GM18502 (cell line): ENCODE results near the gene WDR44.
A peak's percentile ranks its signal among the peaks of the same experiment; 100 is the strongest.

Source experiments
- ATAC-seq: cut with Tn5 transposase; IDR thresholded peaks from one replicate; pipeline ENCODE4 v1.9.1; 2021; ENCODE audit warnings: mild to moderate bottlenecking; ENCODE audit not compliant: unreplicated experiment, poor library complexity

WDR44 gene

DNA sequence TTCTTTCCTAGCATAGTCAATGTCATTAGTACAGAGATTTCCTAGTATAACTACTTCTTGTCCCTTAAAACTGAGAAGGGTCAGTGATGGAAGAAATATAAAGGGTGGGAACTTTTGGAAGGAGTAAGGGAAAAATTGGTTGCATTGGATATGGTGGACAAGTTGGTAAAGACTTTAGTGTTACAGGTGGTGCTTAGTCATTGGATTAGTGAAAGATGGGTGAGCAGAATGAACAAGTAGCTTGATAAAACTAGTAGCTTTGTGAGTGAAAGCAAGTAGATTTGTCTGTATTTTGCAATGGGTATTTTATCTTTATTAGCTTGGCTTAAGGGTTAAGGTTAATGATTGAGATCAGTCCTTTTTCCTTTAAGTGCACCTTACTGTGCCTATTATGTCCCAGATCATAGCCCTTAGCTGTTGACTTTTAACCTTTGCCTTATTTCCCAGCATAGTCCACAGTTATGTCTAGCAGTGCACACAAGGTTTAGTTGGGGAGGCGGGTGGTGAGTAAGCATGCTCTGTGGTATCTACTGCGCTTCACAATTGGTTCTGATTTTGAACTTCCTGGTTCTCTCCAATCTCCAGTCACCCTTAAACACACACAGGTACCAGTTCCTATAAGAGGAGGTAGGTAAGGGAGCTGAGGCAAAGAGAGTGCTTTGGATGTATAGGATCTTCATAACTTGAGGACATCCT lies 9.5 kb downstream of the WDR44 start:
- ATAC-seq = no peak

DNA sequence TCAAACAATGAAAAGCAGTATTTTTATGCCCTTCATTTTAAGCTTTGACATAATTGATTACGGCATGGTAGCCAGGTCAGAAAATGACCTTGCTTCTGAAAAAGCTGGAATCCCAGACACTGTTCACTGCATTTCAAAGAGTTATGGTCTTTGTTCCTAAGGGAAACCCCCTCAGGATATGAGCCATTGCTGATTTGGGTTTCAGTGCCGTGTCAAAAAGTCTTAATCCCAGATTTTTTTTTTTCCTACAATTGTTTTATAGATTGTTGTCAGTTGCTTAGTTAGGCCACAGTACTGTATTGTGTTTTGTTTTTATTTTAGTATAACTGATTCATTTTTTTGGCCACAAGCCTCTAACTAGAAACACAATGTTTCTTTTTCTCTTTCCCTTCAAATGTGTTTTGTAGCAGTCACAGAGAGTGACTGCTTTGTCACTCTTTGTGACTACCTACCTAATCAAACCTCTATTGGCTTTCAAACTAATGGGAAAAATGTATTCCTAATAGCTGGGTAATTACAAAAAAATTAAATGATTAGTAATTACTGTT lies 10.3 kb downstream of the WDR44 start:
- ATAC-seq = no peak

DNA sequence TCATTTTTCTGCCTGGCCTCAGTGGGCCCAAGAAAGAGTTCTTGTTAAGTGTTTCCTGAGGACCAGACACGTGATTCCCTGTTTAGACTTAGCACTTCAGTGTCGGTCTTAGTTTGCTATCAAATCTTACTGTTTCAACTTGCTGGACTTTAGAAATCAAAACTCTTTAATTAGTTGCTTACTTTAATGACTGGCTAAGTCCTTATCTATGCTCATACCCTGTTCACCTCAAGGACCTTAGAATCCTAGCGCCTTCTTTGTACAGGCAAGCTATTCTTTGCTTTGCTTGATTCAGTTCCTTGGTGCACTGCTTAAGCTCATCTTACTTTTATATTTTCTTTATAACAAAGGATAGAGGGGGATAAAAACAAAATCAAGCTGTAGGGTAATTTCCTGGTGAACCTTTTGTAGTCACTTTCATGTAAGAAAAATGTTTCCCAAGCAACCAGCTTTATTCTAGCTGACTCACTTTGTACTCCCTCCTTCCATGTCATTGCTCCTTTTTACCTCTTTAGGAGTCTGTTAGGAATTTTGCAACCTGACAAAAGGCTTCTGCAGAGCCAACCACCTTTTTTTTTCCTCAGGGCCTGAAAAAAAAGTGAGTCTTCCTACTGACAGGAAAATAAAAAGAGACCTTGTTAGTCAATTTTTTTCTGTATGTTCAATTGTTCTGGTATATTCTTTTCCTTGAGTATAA lies 14.7 kb downstream of the WDR44 start:
- ATAC-seq = no peak

DNA sequence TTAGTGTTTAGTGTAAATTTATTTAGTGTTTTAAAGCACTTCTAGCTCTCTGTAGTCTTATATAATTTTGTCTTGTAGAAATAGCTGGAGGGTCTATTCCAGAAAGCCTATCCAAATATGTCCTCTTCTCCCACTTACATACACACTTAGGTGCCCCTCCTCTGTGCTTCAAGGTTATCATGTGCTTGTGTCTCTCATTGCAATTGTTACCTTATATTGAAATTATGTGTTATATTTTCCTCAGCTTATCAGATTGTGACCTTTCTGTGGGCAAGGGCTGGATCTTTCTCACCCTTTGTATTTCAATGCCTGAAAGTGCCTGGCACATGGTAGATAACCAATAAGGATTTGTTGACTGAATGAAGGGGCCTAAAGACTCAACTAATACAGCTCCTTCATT lies 18.4 kb downstream of the WDR44 start:
- ATAC-seq = no peak

DNA sequence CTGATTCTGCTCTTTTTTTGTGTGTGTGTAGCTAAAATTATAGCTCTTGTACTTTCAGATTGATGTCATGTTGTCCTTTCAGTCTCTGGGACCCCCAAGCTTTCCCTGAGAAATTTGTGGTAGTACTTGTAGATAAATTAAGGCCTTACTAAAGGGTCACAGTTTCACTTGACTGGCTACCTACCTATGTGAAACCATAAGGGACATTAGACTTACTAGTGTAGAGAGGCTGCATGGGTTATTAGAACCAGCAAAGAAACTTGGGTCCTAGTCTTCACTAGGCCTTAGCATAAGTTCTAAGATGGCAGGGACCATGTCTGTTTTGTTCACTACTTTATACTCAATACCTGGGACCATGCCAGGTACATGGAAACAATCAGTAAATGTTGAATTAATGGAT lies 21.4 kb downstream of the WDR44 start:
- ATAC-seq = no peak

DNA sequence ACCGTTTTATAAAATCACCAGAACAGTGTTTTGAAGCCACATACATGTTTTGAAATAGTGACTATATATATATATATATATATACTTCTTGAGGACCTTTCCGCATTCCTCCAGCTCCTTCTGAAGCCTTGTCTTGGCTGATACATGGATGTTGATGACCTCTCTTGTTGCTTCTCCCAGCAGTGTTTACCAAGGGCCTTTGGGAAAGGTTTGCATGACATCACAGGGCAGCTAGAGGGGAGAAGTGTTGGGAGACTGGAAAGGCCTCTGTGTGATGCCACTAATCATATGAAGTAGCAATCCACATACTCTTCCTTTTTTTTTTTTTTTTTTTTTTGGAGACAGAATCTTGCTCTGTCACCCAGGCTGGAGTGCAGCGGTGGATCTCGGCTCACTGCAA lies 22.5 kb downstream of the WDR44 start:
- no peak for ATAC-seq

DNA sequence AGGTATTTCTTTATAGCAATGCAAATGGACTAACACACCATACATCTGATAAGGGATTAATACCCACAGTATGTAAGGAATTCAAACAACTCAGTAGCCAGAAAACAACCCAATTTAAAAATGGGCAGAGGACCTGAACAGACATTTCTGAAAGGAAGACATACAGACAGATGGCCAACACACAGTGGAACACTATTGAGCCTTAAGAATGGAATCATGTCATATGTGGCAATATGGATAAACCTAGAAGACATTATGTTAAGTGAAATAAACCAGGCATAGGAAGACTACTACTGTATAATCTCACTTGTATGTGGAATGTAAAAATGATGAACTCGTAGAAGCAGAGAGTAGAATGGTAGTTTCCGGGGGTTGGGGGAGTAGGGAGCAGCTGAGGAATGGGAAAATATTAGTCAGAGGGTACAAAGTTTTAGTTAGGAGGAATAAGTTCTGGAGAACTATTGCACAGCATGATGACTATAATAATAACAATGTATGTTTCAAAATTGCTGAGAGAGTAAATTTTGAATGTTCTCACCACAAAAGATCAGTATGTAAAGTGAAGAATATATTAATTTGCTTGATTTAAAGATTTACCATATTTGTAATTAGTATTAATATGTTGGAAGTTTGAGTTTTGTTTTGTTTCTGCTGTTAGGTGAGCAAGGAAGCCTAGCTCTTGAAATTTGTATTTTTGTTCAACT lies 25.2 kb downstream of the WDR44 start:
- ATAC-seq = no peak

DNA sequence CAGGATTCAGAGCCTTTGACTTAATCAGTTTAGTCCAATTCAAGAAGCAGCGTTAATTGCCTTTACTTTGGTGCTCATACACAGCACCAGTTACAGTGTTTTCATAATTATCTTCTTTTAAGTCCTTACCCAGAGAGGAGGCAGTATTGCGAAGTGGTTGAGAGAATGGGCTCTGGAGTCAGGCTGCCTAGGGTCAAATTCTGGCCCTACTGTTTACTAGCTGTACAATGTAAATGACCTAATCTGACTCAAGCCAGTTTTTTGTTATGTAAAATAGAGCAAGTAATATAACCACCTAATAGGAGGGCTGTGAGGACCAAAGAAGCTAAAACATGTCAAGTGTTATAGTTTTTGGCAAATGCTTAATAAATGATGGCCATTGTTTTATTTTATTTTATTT lies 27.6 kb downstream of the WDR44 start:
- no peak for ATAC-seq

DNA sequence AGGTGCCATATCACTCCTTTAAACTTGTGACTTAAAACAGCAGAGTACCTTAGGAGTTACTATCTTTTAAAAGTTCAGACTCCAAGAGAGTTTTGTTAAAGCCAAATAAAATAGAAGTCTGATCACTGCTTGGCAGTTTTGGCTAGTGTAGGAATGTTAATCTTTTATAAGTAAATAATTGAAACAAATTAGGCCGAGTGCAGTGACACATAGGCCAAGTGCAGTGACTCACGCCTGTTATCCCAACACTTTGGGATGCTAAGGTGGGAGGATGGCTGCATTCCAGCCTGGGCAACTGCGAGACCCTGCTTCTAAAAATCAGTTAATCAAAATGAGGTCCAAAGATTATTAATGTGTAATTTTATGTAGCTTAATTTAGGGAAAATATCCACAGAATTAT lies 37.2 kb downstream of the WDR44 start:
- no peak for ATAC-seq

DNA sequence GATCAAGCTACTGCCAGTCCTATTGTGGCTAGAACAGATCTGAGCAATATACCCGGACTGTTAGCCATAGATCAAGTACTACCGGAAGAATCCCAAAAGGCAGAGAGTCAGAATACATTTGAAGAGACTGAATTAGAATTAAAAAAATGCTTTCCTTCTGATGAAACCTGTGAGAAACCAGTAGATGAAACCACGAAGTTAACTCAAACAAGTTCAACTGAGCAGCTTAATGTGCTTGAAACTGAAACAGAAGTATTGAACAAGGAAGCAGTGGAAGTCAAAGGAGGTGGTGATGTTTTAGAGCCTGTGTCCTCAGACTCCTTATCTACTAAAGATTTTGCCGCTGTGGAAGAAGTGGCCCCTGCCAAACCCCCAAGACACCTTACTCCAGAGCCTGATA lies 46.8 kb downstream of the WDR44 start:
- ATAC-seq = no peak

DNA sequence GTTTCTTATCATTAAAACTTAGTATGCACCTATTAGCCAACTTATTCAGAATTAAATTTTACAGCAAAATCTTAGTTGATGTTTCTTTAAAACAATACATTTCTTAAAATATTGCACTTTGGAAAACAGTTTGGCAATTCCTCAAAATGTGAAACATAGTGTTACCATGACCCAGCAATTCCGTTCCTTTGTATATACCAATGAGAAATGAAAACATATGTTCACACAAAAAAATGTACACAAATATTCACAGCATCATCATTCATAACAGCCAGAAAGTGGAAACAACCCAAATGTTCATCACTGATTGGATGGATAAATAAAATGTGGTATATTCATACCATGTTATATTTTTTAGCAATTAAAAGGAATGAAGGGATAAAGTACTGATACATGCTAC lies 50.2 kb downstream of the WDR44 start:
- no peak for ATAC-seq

DNA sequence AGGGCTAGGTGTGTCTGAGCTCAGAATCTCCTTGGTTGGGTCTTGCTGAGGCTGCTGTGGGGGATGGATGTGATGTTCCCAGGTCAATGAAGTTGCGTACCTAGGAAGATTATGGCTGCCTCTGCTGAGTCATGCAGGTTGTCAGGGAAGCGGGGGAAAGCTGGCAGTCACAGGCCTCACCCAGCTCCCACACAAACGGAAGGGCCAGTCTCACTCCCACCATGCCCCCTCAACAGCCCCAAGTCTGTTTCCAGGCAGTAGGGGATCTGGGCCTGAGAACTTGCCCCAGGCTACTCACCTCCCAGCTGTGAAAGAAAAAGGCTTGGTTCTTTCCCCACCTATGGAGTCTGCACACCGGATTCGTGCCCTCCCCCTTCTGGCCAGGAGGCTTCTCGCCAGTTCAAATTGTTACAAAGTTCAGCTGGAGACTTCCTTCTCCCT lies 72.9 kb downstream of the WDR44 start:
- ATAC-seq = no peak

DNA sequence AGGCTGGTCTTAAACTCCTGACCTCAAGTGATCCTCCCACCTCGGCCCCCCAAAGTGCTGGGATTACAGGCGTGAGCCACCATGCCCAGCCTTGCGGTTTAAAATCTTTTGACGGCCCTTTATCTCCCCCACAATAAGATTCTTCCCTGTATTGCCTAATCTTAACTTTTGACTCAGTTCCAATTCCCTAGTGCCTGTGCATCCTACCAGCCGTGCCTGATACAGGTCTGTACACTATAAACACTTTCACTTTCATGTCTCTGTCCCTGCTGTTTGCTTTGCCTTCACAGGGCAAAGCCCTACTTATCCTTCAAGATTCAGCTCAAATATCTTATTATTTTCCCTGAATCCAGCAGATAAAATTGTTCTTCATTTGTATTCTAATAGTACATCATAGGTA lies 74.6 kb downstream of the WDR44 start:
- peak; percentile 65 for ATAC-seq

DNA sequence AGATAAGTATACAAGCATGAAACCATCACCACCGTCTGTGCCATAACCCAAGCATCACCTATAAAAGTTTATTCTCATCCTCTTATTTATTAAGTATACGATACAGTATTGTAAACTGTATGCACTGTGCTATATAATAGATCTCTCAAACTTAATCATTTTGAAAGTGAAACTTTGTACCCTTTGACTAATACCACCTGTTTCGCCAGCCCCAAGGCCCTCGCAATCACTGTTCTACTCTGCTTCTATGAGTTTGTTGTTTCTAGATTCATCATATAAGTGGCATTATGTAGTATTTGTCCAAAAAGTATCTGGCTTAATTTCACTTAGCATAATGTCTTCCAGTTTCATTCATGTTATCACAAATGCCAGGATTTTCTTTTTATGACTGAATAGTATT lies 77.7 kb downstream of the WDR44 start:
- peak; percentile 96 for ATAC-seq

DNA sequence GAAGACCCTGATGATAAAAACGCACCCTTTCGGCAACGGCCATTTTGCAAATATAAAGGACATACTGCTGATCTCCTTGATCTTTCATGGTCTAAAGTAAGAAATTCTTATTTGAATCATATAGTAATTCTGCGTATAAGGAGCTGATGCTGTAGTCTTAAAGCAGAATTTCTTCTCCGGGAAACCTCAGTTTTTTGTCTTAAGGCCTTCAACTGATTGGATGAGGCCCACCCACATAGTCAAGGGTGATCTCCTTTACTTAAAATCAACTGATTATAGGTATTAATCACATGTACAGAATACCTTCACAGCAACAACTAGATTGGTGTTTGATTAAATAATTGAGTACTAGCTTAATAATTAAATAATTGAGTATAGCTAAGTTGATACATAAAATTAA lies 86.9 kb downstream of the WDR44 start:
- ATAC-seq = no peak

DNA sequence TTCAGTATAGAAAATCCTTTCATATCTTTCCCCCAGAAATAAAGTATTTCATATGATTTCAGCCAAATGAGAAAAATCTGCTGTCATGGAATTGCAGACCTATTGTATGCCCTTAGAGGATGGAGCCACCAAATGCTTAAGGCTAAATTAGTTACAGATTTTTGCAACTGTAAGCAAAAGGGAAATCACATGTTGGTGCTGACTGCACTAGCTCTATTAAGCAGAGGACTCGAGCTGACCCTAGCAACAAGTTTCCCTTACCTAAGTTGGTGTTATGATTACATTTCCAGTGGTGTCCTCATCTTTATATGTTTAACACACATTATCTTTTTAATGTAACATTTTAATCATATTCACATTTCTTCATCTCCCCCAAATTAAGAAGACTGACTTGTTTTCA lies 91.4 kb downstream of the WDR44 start:
- ATAC-seq = no peak

DNA sequence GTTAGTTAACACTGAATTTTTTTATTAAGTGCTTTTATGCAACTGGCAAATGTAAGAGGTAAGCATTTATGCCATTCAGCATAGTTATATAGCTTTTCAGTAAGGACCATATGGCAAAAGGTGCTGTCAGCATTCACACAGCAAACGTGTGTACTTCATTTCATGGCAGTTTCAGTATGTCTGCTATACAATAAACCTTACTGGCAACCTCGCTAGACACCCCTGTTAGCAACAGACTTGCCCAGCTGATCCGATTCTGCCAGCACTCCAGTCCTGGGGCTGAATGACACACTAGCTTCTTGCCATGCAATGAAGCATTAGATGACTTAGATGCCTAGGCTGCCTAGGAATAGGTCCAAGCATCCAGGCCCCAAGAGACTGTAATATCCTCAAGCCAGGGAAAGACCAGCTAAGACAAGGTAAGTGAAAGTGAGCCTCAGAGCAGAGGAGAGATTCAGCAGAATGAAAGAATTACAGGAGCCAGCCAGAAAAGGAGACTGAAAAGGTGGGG lies 102.4 kb downstream of the WDR44 start:
- ATAC-seq = no peak

DNA sequence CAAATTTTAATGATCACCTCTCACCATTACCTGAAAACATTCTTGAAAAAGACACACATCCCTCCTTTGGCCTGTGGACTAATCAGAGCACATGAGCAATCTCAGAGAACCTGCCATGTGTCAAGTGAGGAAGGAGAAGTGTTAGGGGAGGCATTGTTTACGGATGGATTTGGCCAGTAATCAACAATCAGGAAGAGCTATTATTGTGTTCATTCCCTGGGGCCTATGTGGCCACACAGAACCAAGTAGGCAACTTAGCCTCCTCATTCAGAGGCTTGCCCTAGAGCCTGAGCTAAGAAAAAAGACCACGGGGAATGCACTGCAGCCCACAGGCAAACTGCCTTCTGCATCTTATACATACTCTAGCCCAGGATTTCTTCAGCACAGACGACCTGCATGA lies 109.1 kb downstream of the WDR44 start:
- ATAC-seq = no peak

DNA sequence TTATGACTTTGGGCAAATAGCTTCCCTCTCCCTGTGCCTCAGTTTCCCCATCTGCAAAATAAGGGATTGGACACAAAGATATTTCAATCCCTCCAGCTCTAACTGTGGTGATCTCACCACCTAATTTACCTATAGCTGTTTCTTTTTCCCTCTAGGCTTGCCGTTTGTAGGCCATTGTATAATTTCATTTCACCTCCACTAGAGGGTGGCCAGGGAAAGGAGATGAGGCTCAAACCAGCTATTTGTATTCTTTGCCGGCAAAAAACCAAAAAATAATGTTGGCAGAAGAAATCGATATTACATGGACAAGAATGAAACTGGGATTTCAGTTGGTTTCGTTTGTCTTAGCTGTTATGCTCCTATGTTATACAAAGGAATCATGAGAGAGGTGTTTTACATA lies 113.6 kb downstream of the WDR44 start:
- ATAC-seq = no peak

DNA sequence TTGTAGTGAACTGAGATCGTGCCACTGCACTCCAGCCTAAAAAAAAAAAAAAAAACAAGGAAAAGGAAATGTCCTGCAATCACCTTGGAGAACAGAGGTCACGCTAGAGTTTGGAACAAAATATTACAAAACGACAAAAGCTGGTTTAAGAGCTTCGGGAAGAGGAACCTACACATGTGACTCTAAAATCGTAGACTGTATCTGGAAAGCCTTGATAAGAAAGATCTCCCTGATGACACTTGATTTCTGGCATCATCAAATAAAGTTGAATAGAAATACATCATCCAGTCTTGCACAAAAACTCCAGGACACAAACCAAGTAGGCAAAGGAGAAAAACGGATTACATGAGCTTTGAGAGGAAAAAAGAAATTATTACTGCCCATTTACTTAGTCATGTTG lies 118.6 kb downstream of the WDR44 start:
- ATAC-seq = no peak

DNA sequence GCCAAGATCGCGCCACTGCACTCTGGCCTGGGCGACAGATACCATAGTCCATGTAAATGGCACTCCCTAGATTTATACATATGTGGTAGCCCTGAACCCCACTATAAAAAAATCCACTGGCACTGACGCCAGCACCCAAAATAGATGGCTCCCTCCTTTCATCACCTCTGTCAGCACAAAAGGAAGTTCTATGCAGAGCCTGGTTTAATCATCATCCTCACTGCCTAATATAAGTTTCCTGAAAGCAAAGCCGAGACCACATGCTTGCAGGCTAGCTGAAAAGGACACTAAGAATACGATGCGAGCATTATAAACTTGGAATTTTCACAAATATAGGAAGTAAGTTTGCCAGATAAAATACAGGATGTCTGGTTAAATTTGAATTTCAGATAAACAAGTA lies 122.2 kb downstream of the WDR44 start:
- ATAC-seq = no peak
